Retina (tissue), 1 donor: ENCODE measurements around the gene OTOP3.

Experiments
- DNase-seq: peaks from one replicate; pipeline ENCODE4 v3.0.0-alpha.2; 2016

OTOP3 gene

GRCh38 chr17:74990581-74991105 lies 54.9 kb downstream of the OTOP3 start:
- DNase-seq, result no peak

- no peak for DNase-seq
Observed at GRCh38 chr17:74992223-74992622, 56.5 kb downstream of the OTOP3 start.

DNA sequence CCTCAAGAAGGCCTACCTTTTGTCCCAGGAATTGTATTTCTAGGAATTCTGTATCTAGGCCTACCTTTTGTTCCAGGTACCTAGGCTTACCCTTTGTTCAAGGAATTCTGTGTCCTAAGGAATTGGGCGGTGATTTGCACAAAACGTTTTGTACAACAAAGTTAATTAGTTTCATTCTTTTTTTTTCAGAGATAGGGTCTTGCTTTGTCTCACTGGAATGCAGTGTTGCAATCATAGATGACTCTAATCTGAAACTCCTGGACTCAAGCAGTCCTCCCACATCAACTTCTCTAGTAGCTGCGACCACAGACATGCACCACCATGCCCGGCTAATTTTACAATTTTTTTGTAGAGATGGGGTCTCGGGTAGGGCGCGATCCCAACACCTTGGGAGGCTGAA lies 58.7 kb downstream of the OTOP3 start:
- DNase-seq, result no peak

GRCh38 chr17:74995847-74996246 lies 60.1 kb downstream of the OTOP3 start:
- DNase-seq, result no peak

- DNase-seq, result no peak
Observed at GRCh38 chr17:74998783-74999182, 63.1 kb downstream of the OTOP3 start.

DNA sequence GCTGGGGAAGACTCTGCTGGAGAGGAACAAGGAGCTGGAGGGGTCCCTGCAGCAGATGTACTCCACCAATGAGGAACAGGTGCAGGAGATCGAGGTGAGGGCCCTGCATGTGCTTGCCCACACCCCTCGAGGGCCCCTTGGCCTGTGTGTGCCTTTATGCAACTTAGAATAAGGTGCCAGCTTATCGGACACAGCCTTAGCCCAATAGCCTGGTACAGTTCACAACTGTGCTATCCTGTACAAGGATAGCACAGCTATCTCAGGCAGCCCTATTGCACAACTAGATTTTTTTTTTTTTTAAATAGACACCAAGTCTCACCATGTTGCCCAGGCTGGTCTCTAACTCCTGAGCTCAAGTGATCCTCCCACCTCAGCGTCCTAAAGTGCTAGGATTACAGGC lies 63.8 kb downstream of the OTOP3 start:
- DNase-seq, result no peak
